H9 (cell line): ENCODE results near the gene RNGTT. TPM values are rescaled to one million over a fixed set of nuclear protein-coding genes. Genes with fewer than 3 reads are reported as not detected.

ENCODE experiments used
- DNase-seq: peaks from one replicate; pipeline ENCODE4 v3.0.0-alpha.2; 2017
- H2AFZ ChIP-seq: one replicate; pipeline ENCODE4 v1.6.1; 2013; ENCODE audit warnings: mild to moderate bottlenecking, low read length, control low read depth, moderate library complexity
- H2AK5ac ChIP-seq: 2 replicates; pipeline ENCODE4 v1.6.1; 2013; ENCODE audit warnings: low read length, control low read depth, mixed read lengths; ENCODE audit not compliant: insufficient read length
- H2BK120ac ChIP-seq: one replicate; pipeline ENCODE4 v1.6.1; 2013; ENCODE audit warnings: low read depth, mild to moderate bottlenecking, low read length, control low read depth, inconsistent platforms; ENCODE audit not compliant: poor library complexity, severe bottlenecking
- H2BK12ac ChIP-seq: 2 replicates; pipeline ENCODE4 v1.6.1; 2013; ENCODE audit warnings: low read length, control low read depth, mixed read lengths, low read depth; ENCODE audit not compliant: insufficient read length
- H2BK15ac ChIP-seq: 2 replicates; pipeline ENCODE4 v1.6.1; 2013; ENCODE audit warnings: low read depth, low read length, control low read depth
- H2BK20ac ChIP-seq: one replicate; pipeline ENCODE4 v1.6.1; 2013; ENCODE audit warnings: low read depth, mild to moderate bottlenecking, low read length, control low read depth, inconsistent platforms; ENCODE audit not compliant: poor library complexity, severe bottlenecking
- H2BK5ac ChIP-seq: 2 replicates; pipeline ENCODE4 v1.6.1; 2013; ENCODE audit warnings: low read length, control low read depth, mixed read lengths; ENCODE audit not compliant: insufficient read length
- H3K14ac ChIP-seq: 2 replicates; pipeline ENCODE4 v1.6.1; 2013; ENCODE audit warnings: low read length, control low read depth; ENCODE audit not compliant: insufficient read depth
- H3K18ac ChIP-seq: 2 replicates; pipeline ENCODE4 v1.6.1; 2013; ENCODE audit warnings: low read depth, mild to moderate bottlenecking, mixed read lengths, low read length, control low read depth; ENCODE audit not compliant: insufficient read length
- H3K23ac ChIP-seq: 2 replicates; pipeline ENCODE4 v1.6.1; 2013; ENCODE audit warnings: low read length, control low read depth, mixed read lengths, low read depth; ENCODE audit not compliant: insufficient read length
- H3K23me2 ChIP-seq: 2 replicates; pipeline ENCODE4 v1.6.1; 2013; ENCODE audit warnings: low read depth, mild to moderate bottlenecking, mixed read lengths, low read length, control low read depth; ENCODE audit not compliant: insufficient read length, poor library complexity, severe bottlenecking
- H3K27ac ChIP-seq: 2 replicates; pipeline ENCODE4 v1.5.1; 2013; ENCODE audit warnings: low read length, control low read depth, mixed read lengths, low read depth; ENCODE audit not compliant: insufficient read length
- H3K27me3 ChIP-seq: 2 replicates; pipeline ENCODE4 v1.6.1; 2013; ENCODE audit warnings: low read length, control low read depth, inconsistent platforms; ENCODE audit not compliant: insufficient read depth
- H3K4ac ChIP-seq: 2 replicates; pipeline ENCODE4 v1.6.1; 2013; ENCODE audit warnings: low read depth, mild to moderate bottlenecking, control low read depth, inconsistent platforms, low read length, moderate library complexity
- H3K4me1 ChIP-seq: 2 replicates; pipeline ENCODE4 v1.6.1; 2013; ENCODE audit warnings: low read length, control low read depth, inconsistent platforms; ENCODE audit not compliant: insufficient read depth
- H3K4me2 ChIP-seq: 2 replicates; pipeline ENCODE4 v1.6.1; 2013; ENCODE audit warnings: low read length, control low read depth, mixed read lengths; ENCODE audit not compliant: insufficient read length, insufficient read depth
- H3K56ac ChIP-seq: 2 replicates; pipeline ENCODE4 v1.6.1; 2013; ENCODE audit warnings: low read depth, mild to moderate bottlenecking, mixed read lengths, low read length, control low read depth; ENCODE audit not compliant: insufficient read length
- H3K79me1 ChIP-seq: 2 replicates; pipeline ENCODE4 v1.6.1; 2013; ENCODE audit warnings: low read depth, mild to moderate bottlenecking, moderate library complexity, low read length, control low read depth, inconsistent platforms; ENCODE audit not compliant: insufficient read depth, poor library complexity, severe bottlenecking
- H3K79me2 ChIP-seq: 2 replicates; pipeline ENCODE4 v1.6.1; 2013; ENCODE audit warnings: low read length, control low read depth, inconsistent platforms; ENCODE audit not compliant: insufficient read depth
- H3K9ac ChIP-seq: 2 replicates; pipeline ENCODE4 v1.6.1; 2013; ENCODE audit warnings: low read length, control low read depth, mixed read lengths; ENCODE audit not compliant: insufficient read length; ENCODE audit errors: extremely low read depth
- H3K9me3 ChIP-seq: one replicate; pipeline ENCODE4 v1.6.1; 2013; ENCODE audit warnings: low read depth, low read length, inconsistent platforms; ENCODE audit not compliant: control insufficient read depth
- H3T11ph ChIP-seq: one replicate; pipeline ENCODE4 v1.6.1; 2013; ENCODE audit warnings: mild to moderate bottlenecking, low read length, control low read depth, inconsistent platforms
- H4K20me1 ChIP-seq: one replicate; pipeline ENCODE4 v1.6.1; 2013; ENCODE audit not compliant: control insufficient read depth, insufficient read length, insufficient read depth
- H4K5ac ChIP-seq: 2 replicates; pipeline ENCODE4 v1.6.1; 2013; ENCODE audit warnings: low read depth, mild to moderate bottlenecking, mixed read lengths, low read length, control low read depth; ENCODE audit not compliant: insufficient read length
- H4K8ac ChIP-seq: replicated peaks from 2 replicates; pipeline ENCODE4 v1.6.1; 2013; ENCODE audit warnings: low read length, control low read depth, mixed read lengths, low read depth; ENCODE audit not compliant: insufficient read length
- H4K91ac ChIP-seq: 2 replicates; pipeline ENCODE4 v1.6.1; 2013; ENCODE audit warnings: low read depth, mild to moderate bottlenecking, moderate library complexity, mixed read lengths, low read length, control low read depth; ENCODE audit not compliant: insufficient read length
- H3K27ac Mint-ChIP-seq, 3 experiments: 2 replicates in 2 of 3; 3 replicates in 1 of 3; pipeline ENCODE4 v1.8.0; 2020 to 2021; ENCODE audit warnings: mixed read lengths in 3 of 3, mild to moderate bottlenecking in 1 of 3, moderate library complexity in 1 of 3
- H3K27me3 Mint-ChIP-seq: 2 replicates; pipeline ENCODE4 v1.8.0; 2021; ENCODE audit warnings: low read depth, mild to moderate bottlenecking, moderate library complexity, mixed read lengths
- H3K36me3 Mint-ChIP-seq, 3 experiments: 2 replicates in 2 of 3; 3 replicates in 1 of 3; pipeline ENCODE4 v1.8.0; 2020 to 2021; ENCODE audit warnings: low read depth in 3 of 3, mixed read lengths in 3 of 3; ENCODE audit not compliant: insufficient read depth in 1 of 3
- H3K4me1 Mint-ChIP-seq, 2 experiments: 2 replicates each; pipeline ENCODE4 v1.8.0; 2020; ENCODE audit warnings: mixed read lengths in 2 of 2
- H3K4me3 Mint-ChIP-seq, 2 experiments: 2 replicates in 1 of 2; 3 replicates in 1 of 2; pipeline ENCODE4 v1.8.0; 2020 to 2021; ENCODE audit warnings: mild to moderate bottlenecking in 2 of 2, mixed read lengths in 2 of 2, moderate library complexity in 1 of 2
- H3K9me3 Mint-ChIP-seq, 2 experiments: 2 replicates in 1 of 2; 3 replicates in 1 of 2; pipeline ENCODE4 v1.8.0; 2020; ENCODE audit warnings: mild to moderate bottlenecking in 2 of 2, mixed read lengths in 2 of 2, moderate library complexity in 1 of 2
- WGBS: extraction: QIAGEN DNeasy Blood & Tissue Kit; methylation state at CpG from one replicate; pipeline ENCODE4 v1.1.7; 2013; ENCODE audit warnings: missing lambda C conversion rate, low lambda C conversion rate, mixed read lengths; ENCODE audit not compliant: insufficient read length; ENCODE audit errors: extremely low coverage; 5-methylcytosine and 5-hydroxymethylcytosine counted together
- total RNA-seq: library from RNA; stranded (reverse); gene quantifications from 2 replicates; pipeline ENCODE4 v1.2.1, GENCODE V29; 2021
- TF ChIP-seq, protein P1 (sequence below): fragments of 200-600 bp; sonication (generic); conservative IDR thresholded peaks from 3 replicates; pipeline ENCODE4 v1.8.0; 2021; ENCODE audit warnings: antibody characterized with exemption, mild to moderate bottlenecking

The RNGTT gene
- total RNA-seq, 1 experiment from 2014 or later: 20.5 TPM

DNA sequence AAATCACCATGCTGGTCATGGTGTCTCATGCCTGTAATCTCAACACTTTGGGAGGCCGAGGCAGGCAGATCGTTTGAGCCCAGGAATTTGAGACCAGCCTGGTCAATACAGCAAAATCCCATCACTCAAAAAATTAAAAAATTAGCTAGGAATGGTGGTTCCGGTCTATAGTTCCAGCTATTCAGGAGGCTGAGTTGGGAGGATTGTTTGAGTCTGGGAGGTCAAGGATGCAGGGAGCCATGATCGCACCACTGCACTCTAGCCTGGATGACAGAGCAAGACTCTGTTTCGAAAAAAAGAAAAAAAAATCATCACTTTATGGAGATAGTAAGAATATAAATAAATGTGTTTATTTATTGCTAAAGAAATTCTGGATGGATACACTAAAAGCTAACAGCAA lies 124.1 kb downstream of the RNGTT start:
- Histone ChIP-seq H3K14ac (no peak overlapping the region), H3K9me3 (no peaks in the 10 kb centered on the region), H4K20me1 (no peaks in the 10 kb centered on the region), H2BK5ac (no peak overlapping the region), H3K4me1 (no peaks in the 10 kb centered on the region), H3K27me3 (no peaks in the 10 kb centered on the region), H3T11ph (no peak overlapping the region), H3K79me2 (no peaks in the 10 kb centered on the region), H2AK5ac (no peak overlapping the region), H3K9ac (no peak overlapping the region), H3K79me1 (no peaks in the 10 kb centered on the region), H3K23ac (no peak overlapping the region), H4K5ac (no peak overlapping the region), H3K4ac (no peak overlapping the region), H4K91ac (no peak overlapping the region), H3K56ac (no peak overlapping the region), H4K8ac (no peak overlapping the region), H3K23me2 (no peaks in the 10 kb centered on the region), H3K4me2 (no peak overlapping the region), H2BK12ac (no peak overlapping the region), H2BK120ac (no peak overlapping the region), H2AFZ (no peak overlapping the region), H2BK20ac (no peak overlapping the region), H2BK15ac (no peak overlapping the region), H3K27ac (no peak overlapping the region), H3K18ac (no peak overlapping the region)
- Mint-ChIP-seq H3K27me3 (no peaks in the 10 kb centered on the region), H3K4me3 (no peak overlapping the region), H3K9me3 (peaks cover 3 to 11% of the 10 kb centered on the region in 2 experiments; a peak in 4 of 5 replicates), H3K36me3 (peaks cover 11 to 18% (median 13%) of the 10 kb centered on the region in 3 experiments), H3K27ac (no peak overlapping the region), H3K4me1 (peaks cover 0 to 2% of the 10 kb centered on the region in 2 experiments; a peak in 1 of 4 replicates)
- TF ChIP-seq, protein P1, sequence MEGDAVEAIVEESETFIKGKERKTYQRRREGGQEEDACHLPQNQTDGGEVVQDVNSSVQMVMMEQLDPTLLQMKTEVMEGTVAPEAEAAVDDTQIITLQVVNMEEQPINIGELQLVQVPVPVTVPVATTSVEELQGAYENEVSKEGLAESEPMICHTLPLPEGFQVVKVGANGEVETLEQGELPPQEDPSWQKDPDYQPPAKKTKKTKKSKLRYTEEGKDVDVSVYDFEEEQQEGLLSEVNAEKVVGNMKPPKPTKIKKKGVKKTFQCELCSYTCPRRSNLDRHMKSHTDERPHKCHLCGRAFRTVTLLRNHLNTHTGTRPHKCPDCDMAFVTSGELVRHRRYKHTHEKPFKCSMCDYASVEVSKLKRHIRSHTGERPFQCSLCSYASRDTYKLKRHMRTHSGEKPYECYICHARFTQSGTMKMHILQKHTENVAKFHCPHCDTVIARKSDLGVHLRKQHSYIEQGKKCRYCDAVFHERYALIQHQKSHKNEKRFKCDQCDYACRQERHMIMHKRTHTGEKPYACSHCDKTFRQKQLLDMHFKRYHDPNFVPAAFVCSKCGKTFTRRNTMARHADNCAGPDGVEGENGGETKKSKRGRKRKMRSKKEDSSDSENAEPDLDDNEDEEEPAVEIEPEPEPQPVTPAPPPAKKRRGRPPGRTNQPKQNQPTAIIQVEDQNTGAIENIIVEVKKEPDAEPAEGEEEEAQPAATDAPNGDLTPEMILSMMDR: no peak
- no peak for DNase-seq
- WGBS: no CpG with 5 or more reads among the region's 5 CpGs
